ENCODE measurements around the gene TNKS2.
"Not testable (repeated sequence)": the region's sequence is repeated elsewhere in the genome, so short reads cannot be mapped to it uniquely, and the experiment has no call there.

TNKS2 gene

GRCh38 chr10:91879515-91880170 is 81.4 kb downstream of the TNKS2 start:
- no peak for DNase-seq

GRCh38 chr10:91880310-91880709 is 82.1 kb downstream of the TNKS2 start:
- no peak for DNase-seq

- no peak for DNase-seq
These were observed 85.6 kb downstream of the TNKS2 start for GRCh38 chr10:91883549-91884444.

- no peak for DNase-seq
These were observed 86.3 kb downstream of the TNKS2 start for GRCh38 chr10:91884536-91884935.

- no peak for DNase-seq
These were observed 87.3 kb downstream of the TNKS2 start for GRCh38 chr10:91885362-91886079.

- DNase-seq = no peak
These were observed 88.7 kb downstream of the TNKS2 start for GRCh38 chr10:91886954-91887271.

- no peak for DNase-seq
These were observed 89.2 kb downstream of the TNKS2 start for GRCh38 chr10:91887272-91888076.

GRCh38 chr10:91891125-91892001 is 93.1 kb downstream of the TNKS2 start:
- no peak for DNase-seq

- DNase-seq = no peak
These were observed 94.8 kb downstream of the TNKS2 start for GRCh38 chr10:91893051-91893450.

- DNase-seq = not testable (repeated sequence)
These were observed 96.0 kb downstream of the TNKS2 start for GRCh38 chr10:91894261-91894685.

GRCh38 chr10:91896212-91896756 is 98.1 kb downstream of the TNKS2 start:
- DNase-seq = no peak

- no peak for DNase-seq
These were observed 99.2 kb downstream of the TNKS2 start for GRCh38 chr10:91897421-91897820.

- no peak for DNase-seq
These were observed 103.8 kb downstream of the TNKS2 start for GRCh38 chr10:91901784-91902677.

GRCh38 chr10:91907033-91907594 is 108.9 kb downstream of the TNKS2 start:
- DNase-seq = no peak

GRCh38 chr10:91907914-91908336 is 109.7 kb downstream of the TNKS2 start:
- no peak for DNase-seq

- DNase-seq = no peak
These were observed 110.3 kb downstream of the TNKS2 start for GRCh38 chr10:91908337-91909116.

- no peak for DNase-seq
These were observed 111.0 kb downstream of the TNKS2 start, which contains the start of gene FGFBP3 for GRCh38 chr10:91909117-91909677. TSS of gene FGFBP3 (minus strand) at chr10:91909486. CDS start at chr10:91908969, 517 bp downstream.

GRCh38 chr10:91910467-91910866 is 112.2 kb downstream of the TNKS2 start:
- DNase-seq = no peak
